NCI-H748 treated with DMSO at 0.1 percent for 48 hours (cell line): Measurements from ENCODE around the gene IFI6.
"Not testable (repeated sequence)": the region's sequence is repeated elsewhere in the genome, so short reads cannot be mapped to it uniquely, and the experiment has no call there.

Experiments
- DNase-seq: peaks from one replicate; lab custom pipeline; 2025; lab: John Stamatoyannopoulos, UW

Gene IFI6, protein sequence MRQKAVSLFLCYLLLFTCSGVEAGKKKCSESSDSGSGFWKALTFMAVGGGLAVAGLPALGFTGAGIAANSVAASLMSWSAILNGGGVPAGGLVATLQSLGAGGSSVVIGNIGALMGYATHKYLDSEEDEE

DNA sequence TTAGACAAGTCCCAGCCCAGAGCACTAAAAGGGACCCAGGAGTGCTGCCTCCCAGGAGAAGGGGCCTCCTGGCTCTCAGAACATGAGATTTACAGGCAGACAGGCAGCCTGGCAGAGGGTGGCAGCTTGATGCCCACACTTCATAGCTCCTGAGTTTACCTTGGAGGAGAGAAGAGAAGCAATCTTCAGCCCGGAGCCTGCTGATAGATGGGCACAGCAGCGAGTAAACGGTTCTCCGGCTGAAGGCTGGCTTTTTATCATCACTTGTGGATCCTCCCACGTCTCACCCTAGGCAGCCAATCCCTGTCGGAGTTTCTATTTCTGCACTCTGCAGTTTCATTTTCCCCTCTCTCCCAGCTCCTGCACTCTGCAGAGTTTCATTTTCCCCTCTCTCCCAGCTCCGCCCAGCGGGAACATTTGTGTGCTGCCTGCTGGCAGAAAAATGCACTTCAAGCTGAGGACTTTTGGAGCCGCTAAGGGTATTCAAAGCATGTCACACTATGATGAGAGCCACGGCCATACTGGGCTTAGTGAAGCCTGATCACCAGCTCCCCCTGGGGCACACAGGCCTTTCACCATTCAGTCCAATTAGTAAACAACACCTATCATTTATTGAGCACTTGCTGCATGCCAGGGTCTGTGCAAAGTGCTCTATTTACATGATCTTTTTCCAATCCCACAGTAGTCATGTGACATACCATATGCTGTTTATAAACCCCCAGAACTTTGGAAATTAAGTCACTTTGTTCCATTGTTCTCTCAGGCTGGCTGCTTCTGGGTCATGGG is at the start of gene IFI6:
Gene IFI6, minus strand, starts transcription at position 229 of the 786 bp plus-strand sequence. CDS start 2,878 bp downstream, outside the sequence.
- DNase-seq: peak; percentile 80

DNA sequence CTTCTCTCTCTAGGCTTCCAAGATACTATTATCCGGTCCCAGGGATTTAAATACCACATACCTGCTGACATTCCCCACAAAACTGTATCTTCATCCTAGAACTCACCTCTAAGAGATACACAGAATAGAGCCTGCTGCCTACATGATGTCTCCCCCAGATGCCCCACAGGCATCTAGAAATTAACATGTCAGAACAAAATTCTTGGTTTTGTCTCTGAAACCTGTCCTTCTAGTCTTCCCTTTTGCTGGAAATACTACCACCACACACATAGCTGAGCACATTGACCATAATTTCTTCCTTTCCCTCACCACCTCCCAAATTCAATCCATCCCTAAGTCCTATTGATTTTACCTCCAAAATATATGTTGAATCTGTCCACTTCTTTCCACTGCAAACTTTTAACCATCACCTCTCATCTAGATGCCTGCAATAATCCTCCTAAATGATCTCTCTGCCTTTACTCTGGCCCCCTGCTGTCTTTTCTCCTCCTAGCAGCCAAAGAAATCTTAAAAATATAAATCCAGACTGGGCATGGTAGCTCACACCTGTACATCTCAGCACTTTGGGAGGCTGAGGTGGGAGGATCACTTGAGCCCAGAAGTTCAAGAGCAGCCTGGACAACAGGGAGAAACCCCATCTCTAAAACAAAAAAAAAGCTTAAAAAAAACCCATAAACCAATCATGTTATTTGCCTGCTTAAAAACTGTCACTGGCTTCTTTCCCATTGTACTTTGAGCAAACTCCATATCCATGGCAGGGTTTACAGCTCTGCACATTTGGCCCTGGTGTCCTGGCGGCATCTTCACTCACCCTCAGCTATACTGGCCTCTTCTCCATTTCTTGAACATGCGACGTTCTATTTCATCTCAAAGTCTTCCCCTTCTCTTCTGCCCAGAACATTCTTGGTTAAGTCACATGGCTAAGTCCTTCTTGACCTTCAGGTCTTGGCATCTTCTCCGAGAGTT is 47.6 kb upstream of the IFI6 start:
- DNase-seq: no peak

DNA sequence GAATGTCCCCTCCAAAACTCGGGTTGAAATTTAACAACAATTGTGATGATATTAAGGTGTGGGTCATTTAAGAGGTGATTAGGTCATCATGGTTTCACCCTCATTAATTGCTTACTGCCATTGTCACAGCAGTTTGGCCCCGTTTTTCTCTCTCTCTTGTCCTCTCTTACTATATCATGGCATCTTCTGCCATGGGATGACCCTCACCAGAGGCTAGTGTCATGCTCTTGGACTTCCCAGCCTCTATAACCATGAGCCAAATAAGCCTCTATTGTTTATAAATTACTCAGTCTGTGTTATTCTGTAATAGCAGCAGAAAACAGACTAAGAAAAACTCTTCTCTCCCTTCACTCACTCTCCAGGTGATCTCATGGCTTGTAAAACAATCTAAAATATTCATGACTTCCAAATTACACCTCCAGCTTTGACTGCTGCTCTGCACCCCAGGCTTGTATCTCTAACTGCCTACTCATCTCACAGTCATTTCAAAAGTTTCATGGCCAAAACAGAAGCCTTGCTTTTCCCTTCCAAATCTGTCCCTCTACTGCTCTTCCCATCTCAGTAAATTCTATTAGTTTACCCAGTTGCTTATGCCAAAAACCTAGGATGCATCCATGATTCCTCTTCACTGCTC is 44.4 kb upstream of the IFI6 start:
- DNase-seq: no peak

DNA sequence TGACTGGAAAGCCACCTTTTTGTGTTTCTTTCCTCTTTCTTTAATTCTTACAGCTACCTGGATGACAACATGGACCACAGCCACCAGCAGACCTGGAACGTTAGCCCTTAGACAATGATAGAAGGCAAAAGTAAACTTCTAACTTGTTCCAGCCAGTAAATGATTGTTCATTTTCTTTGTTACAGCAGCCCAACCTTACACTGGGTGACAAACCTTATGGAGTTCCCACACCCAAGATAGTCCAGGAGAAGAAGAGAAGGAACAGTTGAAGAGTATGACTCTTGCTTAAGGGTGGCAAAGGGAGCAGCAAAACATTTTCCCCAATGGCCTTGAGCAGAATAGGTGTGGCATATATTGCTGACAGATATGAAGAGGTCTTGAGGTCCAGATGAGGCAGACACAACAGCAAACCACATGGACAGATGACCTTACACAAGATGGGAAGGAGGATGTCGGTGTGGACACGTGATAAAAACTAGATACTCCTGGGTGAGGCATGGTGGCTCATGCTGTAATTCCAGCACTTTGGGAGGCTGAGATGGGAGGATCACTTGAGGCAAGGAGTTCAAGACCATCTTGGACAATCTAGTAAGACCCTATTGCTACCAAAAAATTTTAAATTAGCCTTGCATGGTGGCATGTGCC is 42.0 kb upstream of the IFI6 start:
- no peak for DNase-seq

DNA sequence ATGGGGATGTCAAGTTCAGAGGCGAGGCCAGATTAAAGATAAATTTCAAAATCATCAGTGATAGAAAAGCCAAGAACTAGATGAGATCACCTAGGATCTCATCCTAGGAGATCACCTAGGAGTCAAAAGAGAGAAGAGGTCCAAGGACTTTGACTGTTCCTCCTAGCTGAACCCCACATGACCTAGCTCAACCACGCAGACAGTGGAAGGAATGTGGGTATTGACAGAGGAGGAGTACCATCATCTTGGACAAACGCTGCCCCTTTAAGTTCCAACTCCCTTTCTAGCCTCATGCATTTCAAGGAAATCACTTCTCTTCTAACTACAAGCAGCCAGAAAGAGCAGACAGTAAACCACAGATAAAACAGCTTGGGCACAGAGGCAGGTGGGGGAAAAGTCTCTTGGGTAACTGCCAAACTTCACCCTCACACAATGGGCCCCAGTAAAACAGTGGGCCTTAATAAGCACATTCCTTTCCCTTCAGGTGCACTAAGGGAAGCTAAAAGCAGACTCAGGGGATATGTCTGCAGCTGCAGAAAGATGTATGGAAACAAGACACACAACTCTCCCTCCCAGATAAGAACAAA is 41.2 kb upstream of the IFI6 start:
- no peak for DNase-seq

DNA sequence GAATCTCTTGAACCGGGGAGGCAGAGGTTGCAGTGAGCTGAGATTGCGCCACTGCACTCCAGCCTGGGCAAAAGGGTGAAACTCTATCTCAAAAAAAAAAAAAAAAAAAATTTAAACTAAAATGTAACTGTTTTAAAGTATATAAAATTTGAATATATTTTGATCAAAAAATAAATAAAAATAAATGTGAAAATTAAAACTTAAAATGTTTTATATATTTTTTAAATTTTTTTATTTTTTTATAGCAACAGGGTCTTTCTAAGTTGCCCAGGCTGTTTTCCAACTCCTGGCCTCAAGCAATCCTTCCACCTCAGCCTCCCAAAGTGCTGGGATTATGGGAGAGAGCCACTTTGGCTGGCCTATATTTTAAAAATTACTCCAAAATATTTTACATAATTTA is 38.6 kb upstream of the IFI6 start:
- no peak for DNase-seq

DNA sequence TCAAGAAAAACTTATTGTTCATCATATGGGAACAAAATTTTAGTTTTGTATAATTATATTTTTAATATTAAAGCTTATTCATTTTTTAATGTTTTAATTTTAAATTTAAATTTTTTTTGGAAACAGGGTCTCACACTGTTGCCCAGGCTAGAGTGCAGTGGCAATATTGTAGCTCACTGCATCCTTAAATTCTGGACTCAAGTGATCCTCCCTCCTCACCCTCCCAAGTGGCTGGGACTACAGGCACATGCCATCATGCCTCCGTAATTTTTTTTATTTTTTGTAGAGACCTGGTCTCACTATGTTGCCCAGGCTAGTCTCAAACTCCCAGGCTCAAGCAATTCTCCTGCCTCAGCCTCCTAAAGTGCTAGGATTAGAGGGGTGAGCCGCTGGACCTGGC is 33.6 kb upstream of the IFI6 start:
- DNase-seq: no peak

DNA sequence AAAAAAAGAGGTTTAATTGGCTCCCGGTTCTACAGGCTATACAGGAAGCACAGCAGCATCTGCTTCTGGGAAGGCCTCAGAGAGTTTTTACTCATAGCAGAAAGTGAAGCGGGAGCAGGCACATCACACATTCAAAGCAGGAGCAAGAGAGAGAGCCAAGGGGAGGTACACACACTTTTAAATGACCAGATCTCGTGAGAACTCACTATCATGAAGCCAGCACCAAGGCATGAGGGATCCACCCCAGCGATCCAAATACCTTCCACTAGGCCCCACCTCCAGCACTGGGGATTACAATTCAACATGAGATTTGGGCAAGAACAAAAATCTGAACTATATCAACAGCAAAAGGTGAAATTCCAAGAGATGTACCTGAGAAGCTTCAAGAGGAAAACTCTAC is 33.0 kb upstream of the IFI6 start:
- no peak for DNase-seq

DNA sequence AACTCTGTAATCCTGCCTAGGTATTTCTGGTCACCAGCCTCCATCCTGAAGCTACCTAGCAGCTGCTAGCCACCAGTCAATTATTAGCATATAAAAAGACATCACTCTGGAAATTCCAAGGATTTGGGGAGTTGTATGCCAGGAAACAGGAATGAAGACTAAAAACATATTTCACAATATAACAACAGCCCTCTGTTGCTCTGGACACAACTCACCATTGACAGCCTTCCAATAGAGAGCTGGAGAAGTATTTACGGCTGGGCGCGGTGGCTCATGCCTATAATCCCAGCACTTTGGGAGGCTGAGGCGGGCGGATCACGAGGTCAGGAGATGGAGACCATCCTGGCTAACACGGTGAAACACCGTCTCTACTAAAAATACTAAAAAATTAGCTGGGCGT is 24.8 kb upstream of the IFI6 start:
- DNase-seq: not testable (repeated sequence)

DNA sequence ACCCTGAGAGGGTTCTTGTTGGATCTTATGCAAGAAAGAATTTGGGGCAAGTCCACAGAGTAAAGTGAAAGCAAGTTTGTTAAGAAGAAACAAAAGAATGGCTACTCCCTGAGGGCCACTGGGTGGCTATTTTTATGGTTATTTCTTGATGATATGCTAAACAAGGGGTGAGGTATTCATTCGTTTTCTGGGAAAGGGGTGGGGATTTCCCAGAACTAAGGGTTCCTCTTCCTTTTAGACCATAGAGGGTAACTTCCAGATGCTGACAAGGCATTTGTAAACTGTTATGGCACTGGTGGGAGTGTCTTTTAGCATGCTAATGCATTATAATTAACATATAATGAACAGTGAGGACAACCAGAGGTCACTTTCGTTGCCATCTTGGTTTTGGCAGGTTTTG is 18.2 kb upstream of the IFI6 start:
- DNase-seq: no peak

DNA sequence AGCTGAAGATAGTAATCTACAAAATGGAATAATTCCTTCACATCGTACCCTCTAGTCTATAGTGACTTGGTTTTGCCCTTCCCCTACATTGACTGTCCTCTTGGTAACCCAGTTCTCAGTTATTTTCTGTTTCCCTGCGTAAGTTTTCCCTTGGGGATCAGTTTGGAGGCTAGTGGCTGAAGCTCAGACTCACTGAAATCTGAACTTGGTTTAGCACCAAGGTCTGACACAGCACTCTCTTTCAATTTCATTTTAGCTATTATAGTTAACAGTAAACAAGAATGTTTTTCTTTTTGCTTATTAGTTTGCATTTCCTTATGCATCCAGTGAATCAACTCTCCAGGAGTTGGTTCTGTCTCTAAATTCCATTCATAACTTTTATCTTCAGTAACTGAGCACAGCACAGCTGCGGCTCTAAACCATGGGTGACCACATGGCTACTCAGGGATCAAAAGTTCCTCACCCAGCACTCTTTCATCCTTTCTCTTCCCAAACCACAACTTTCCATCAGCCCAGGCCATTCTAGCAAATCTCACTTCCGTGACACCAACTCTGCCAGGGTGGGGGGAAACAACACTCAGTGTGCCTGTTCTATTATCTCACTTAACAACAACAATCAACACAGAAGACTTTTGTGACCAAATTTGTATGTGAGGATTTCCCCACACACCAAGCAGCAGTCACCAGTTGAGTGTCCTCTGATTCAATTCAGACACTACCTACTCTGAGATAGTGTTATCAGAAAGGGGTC is 17.6 kb upstream of the IFI6 start:
- no peak for DNase-seq

DNA sequence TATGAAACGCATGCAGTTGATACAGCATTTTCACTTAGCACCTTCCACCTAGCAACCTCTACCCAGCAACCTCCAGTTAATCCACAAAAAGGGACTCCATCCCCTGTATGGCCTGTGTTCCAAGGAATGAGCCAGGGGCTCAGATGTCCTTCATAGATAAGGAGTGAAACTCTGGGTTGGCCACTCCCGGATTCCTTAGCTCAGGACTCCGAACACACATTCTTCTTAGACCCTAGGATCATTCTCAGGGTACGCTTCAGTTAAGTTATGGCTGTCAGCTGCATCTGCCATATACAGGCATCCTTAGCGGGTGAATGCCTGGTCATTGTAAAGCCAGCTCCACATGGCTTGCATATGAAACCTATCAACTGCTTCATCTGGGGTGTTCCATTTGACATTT is 15.9 kb upstream of the IFI6 start:
- DNase-seq: no peak

DNA sequence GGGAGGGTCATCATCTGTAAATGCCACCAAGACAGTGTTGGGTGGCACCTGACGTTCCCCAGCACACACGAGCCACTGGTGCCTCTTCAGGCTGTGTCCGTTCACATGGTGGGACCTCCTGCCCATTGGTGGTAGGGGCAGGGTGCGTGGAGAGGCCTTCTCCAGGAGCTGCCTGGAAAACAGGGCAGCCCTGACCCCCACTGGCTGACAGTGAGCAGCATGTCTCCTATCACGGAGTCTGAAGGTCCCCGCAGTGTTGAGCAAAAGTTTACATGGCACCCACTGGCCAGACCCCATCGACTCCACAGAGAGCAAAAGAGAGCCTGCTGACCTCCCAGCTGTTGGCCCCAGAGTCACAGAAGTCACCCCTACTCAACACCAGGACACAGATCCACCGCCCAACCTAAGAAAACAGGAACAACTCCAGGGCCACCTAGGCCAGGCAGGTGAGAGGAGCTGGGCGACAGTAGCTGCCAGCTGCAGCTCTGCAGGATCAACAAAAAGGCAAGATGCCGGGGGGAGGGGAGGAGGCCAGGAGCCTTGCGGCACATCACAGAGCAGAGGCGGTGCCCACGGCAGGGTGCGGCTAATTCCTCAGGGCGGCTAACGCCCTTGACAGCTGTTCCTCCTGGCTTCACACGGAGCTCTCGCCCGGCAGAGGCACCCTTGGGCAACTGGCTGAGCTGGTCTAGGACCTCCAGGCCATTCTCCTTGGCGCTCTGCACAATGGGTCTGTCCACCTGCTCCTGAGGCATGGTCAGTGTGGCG is 14.4 kb upstream of the IFI6 start:
- peak; percentile 2 for DNase-seq

DNA sequence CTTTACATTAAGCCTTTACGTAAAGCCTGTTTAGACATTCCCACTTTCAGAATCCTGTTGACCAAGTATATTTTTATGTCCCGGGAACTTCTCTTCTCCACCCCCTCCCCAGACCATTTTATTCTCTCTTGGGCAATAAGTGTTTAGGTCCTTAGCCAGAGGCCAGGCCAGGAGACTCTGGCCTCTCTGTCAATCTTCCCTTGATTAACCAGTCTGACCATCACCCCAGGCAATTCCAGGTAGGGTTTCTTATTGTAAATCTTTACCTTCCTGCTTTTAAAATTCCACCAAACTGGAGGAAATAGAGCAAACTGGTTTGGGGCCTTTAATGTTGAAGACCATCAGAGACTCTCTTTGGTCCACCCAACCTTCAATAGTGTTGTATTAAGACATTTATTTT is 12.2 kb upstream of the IFI6 start:
- DNase-seq: no peak

DNA sequence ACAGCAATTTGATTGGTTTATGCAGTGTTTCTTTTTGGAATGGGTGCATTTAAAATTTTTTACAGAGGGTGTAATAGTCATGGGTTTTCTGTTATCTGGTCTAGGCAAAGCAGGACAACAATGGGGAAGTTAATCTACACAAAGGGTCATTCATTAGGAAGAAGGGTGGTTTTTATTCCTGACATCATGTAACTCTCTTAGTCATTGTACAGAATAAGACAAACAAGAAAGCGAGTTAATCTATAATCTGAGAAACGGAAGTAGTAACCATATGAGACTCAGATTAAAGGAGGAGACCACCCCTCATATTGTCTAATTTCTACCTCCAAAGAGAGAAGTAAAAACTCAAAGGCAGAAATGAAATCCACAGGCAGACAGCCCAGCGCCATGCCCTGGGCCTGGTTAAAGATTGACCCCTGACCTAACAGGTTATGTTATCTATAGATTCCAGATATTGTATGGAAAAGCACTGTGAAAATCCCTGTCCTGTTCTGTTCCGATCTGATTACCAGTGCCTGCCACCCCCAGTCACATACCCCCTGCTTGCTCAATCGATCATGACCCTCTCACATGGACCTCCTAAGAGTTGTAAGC is 10.5 kb upstream of the IFI6 start:
- no peak for DNase-seq

DNA sequence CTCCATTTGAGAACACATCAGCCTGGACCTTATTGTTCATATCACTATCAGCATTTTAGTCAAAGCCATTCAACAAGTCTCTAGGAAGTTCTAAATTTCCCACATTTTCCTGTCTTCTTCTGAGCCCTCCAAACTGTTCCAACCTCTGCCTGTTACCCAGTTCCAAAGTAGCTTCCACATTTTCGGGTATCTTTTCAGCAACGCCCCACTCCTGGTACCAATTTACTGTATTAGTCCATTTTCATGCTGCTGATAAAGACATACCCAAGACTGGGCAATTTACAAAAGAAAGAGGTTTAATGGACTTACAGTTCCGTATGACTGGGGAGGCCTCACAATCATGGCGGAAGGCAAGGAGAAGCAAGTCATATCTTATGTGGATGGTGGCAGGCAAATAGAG is 9.6 kb upstream of the IFI6 start:
- DNase-seq: not testable (repeated sequence)

DNA sequence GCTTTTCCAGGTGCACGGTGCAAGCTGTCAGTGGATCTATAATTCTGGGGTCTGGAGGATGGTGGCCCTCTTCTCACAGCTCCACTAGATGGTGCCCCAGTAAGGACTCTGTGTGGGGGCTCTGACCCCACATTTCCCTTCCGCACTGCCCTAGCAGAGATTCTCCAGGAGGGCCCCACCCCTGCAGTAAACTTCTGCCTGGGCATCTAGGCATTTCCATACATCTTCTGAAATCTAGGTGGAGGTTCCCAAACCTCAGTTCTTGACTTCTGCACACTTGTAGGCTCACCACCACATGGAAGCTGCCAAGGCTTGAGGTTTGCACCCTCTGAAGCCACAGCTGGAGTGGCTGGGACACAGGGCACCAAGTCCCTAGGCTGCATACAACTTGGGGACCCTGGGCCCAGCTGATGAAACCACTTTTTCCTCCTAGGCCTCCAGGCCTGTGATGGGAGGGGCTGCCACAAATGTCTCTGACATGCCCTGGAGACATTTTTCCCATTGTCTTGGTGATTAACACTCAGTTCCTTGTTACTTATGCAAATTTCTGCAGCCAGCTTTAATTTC is 8.3 kb upstream of the IFI6 start:
- not testable (repeated sequence) for DNase-seq

DNA sequence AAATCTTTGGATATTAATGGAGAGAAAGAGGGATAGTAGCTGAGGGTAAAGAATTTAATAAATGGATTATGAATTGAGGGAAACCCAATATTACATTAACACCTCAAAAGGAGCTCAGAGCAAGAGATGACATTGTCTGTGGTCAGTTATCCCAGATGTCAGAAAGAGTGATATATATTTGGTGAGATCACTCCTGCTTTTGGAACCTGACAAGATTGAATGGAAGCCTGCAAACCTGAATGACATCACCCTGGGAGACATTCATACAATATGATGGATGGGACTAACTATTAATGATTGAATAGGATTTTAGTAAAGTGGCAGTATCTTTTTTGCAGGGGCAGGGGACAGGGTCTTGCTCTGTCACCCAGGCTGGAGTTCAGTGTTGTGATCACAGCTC is 6.8 kb upstream of the IFI6 start:
- no peak for DNase-seq

DNA sequence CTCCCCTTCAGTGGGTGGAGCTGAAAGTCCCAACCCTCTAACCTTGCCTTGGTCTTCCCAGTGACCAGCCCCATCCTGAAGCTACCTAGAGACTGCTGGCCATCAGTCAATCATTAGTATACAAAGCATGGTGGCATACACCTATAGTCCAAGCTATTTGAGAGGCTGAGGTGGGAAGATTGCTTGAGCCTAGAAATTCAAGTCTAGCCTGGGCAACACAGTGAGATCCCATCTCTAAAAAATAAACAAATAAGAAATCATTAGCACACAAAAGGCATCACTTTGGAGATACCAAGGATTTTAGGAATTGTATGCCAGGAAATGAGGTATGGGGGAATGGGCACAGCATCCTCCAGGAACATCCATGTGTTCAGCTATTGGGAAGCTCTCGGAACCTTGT is 4.4 kb upstream of the IFI6 start:
- DNase-seq: no peak
